Tracheal epithelial cell (primary cell): ENCODE measurements around the gene AHSG. TPM values are rescaled to one million over a fixed set of nuclear protein-coding genes. Genes with fewer than 3 reads are reported as not detected.

Experiments
- total RNA-seq: library from RNA; depleted of rRNA; stranded (reverse); fragments of >200 nt; gene quantifications from 2 replicates; pipeline ENCODE4 v1.2.1, GENCODE V29; 2014

The AHSG gene
- not detected in 2 replicates for total RNA-seq

DNA sequence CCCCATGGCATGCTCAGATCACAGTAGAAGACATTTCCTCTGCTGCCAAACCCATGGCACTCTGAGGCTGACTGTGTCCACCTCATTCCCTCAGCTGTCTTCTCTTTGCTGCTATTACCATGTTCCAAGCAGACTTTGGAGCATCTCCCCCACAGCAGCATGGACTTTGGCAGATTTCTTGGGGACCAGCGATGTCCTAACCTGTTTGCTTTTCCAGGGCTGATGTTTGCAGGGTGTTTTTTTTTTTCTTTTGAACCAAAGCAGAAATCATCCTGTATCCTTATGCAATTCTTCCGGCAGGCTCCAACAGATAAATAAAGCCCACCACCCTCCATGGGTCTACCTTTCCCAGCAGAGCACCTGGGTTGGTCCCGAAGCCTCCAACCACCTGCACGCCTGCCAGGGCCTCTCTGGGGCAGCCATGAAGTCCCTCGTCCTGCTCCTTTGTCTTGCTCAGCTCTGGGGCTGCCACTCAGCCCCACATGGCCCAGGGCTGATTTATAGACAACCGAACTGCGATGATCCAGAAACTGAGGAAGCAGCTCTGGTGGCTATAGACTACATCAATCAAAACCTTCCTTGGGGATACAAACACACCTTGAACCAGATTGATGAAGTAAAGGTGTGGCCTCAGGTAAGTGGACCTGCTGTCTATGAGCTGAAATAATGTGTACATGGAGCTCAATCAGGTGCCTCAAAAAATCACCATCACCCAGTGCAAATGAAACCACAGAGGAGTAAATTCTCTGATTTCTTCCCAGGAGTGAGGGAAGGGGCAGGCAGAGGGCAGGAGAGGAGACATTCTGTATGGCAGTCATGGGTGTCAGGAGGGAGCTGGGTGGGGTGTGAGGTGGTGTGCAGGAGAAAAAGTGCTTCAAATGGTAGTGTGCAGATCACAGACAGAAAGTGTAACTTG is at the start of gene AHSG:
Gene AHSG (plus strand): TSS at position 340 of the 916 bp plus-strand sequence. CDS start 82 bp downstream, at position 422.

GRCh38 chr3:186567072-186567921 is 45.6 kb upstream of the AHSG start, which contains the start of gene TBCCD1:
TSS of gene TBCCD1 (minus strand) at chr3:186567339. CDS start at chr3:186564329, 3,010 bp downstream.

DNA sequence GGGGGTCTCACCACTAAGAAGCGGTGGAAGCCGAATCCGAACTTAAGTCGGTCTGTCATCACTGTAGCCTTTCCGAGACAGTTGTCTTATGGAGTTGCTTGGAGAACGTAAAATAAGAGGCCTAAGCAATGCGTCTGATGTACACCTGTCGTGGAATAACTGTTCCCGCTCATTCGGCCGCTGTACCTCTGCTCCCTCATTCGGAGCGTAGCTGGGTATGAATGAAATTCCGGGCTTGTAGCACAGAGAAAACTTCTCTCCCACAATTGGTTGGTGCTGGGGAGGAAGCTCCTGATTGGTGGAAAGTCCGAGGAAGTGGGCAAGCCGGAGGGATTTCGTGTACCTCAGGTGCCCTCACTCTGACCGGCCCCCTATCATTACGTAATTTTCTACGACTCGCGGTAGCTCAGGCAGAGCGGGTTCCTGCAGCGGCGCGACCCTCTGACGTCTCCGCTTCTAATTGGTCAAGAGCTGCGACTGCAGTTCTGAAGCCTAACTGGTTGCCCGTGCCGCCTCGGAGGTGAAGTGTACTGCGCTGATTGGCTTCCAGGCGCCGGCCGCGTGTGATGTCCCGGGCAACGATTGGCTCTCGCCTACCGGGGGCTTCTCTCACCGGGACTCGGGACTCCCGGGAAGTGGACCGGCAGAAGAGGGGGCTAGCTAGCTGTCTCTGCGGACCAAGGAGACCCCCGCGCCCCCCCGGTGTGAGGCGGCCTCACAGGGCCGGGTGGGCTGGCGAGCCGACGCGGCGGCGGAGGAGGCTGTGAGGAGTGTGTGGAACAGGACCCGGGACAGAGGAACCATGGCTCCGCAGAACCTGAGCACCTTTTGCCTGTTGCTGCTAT is 42.5 kb upstream of the AHSG start, which contains the start of gene DNAJB11:
Gene DNAJB11 (plus strand): TSS at position 625 of the 845 bp plus-strand sequence. CDS start 178 bp downstream, at position 803.

GRCh38 chr3:186639778-186640472 is 27.1 kb downstream of the AHSG start, which contains the start of gene FETUB:
TSS of gene FETUB (plus strand) at chr3:186640399. CDS start at chr3:186640461, 62 bp downstream.

DNA sequence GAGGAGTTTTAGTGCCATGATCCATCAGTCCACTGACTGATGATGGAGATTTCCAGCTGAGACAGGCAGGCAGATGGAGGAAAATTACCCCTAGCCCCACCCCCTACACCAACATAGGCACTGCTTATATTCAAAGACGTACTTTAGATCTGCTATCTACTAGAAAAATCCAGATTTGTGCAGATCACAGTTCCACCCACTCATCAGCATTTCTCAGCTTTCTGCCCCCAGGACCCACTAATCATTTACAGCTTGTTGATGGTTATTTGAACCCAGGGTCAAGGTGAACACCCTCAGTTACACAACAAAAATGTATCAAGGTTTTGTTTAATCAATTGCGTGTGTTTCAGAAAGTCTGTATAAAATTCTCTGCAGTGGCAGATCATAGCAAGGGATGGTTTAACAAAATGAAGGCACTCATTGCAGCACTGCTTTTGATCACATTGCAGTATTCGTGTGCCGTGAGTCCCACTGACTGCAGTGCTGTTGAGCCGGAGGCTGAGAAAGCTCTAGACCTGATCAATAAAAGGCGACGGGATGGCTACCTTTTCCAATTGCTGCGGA is 52.8 kb downstream of the AHSG start, which contains the start of gene HRG:
Gene HRG (plus strand): TSS at position 390 of the 564 bp plus-strand sequence. CDS start 18 bp downstream, at position 408.

Other genes with a start within 250 kb of the AHSG start
- gene CRYGS, start 68.7 kb upstream of the AHSG start, total RNA-seq, result 0.43 and 0.48 TPM in 2 replicates
- gene TBCCD1, start 45.7 kb upstream of the AHSG start, total RNA-seq, result 9.4 and 14.5 TPM in 2 replicates
- 36.4 and 51.6 TPM in 2 replicates for gene DNAJB11, start 42.3 kb upstream of the AHSG start, total RNA-seq
- not detected in 2 replicates for gene FETUB, start 27.3 kb downstream of the AHSG start, total RNA-seq
- not detected in 2 replicates for gene HRG, start 53.0 kb downstream of the AHSG start, total RNA-seq
- gene KNG1, start 104.3 kb downstream of the AHSG start, total RNA-seq, result not detected in 2 replicates
- 511 and 723 TPM in 2 replicates for gene EIF4A2, start 170.5 kb downstream of the AHSG start, total RNA-seq
- gene RFC4, start 193.4 kb downstream of the AHSG start, total RNA-seq, result 13.6 and 16.4 TPM in 2 replicates
- not detected in 2 replicates for gene ADIPOQ, start 229.7 kb downstream of the AHSG start, total RNA-seq